IMR-90 (cell line): Measurements from ENCODE around the gene SNRPD2. TPM values are rescaled to one million over a fixed set of nuclear protein-coding genes. Genes with fewer than 3 reads are reported as not detected.

ENCODE experiments used
- ATAC-seq: fragments of 200-7000 bp; cut with Tn5 transposase; 2 replicates; pipeline ENCODE4 v1.9.1; 2020; ENCODE audit warnings: low read depth, mild to moderate bottlenecking, moderate library complexity
- BruUV-seq: library from RNA; stranded (reverse); fragments of 400-500 nt; replicated peaks from 2 replicates; lab custom pipeline; 2021; lab: Mats Ljungman, UMichigan
- CTCF ChIA-PET: fragments of 300-600 bp; formaldehyde crosslinking; extraction: SDS; loops from one replicate; lab custom pipeline; 2021; ENCODE audit warnings: antibody characterized with exemption; lab: Yijun Ruan, JAX
- POLR2A ChIA-PET: fragments of 300-600 bp; sonication (Branson Sonifier 250); formaldehyde crosslinking; loops from one replicate; lab custom pipeline; 2022; ENCODE audit warnings: antibody characterized with exemption; ENCODE audit not compliant: unreplicated experiment; lab: Charles Lee
- DNase-seq: peaks from one replicate; pipeline ENCODE4 v3.0.0; 2013
- H2AFZ ChIP-seq: replicated peaks from 2 replicates; pipeline ENCODE3; 2013; ENCODE audit warnings: low read length, mild to moderate bottlenecking; ENCODE audit not compliant: poor library complexity
- H2AK5ac ChIP-seq: 2 replicates; pipeline ENCODE4 v1.6.1; 2013; ENCODE audit warnings: low read depth, low read length, inconsistent platforms
- H2AK9ac ChIP-seq: replicated peaks from 2 replicates; pipeline ENCODE3; 2013; ENCODE audit warnings: mild to moderate bottlenecking, low read depth, low read length, moderate library complexity; ENCODE audit not compliant: poor library complexity
- H2BK120ac ChIP-seq: 2 replicates; pipeline ENCODE4 v1.6.1; 2013; ENCODE audit warnings: low read depth, low read length, inconsistent platforms
- H2BK15ac ChIP-seq: 3 replicates; pipeline ENCODE4 v1.6.1; 2013; ENCODE audit warnings: low read depth, low read length, inconsistent platforms
- H2BK20ac ChIP-seq: 2 replicates; pipeline ENCODE4 v1.6.1; 2013; ENCODE audit warnings: low read depth, mild to moderate bottlenecking, inconsistent platforms, low read length, moderate library complexity
- H2BK5ac ChIP-seq: 2 replicates; pipeline ENCODE4 v1.6.1; 2013; ENCODE audit warnings: mild to moderate bottlenecking, low read depth, low read length, inconsistent platforms; ENCODE audit not compliant: poor library complexity, severe bottlenecking
- H3K14ac ChIP-seq: replicated peaks from 2 replicates; pipeline ENCODE4 v1.6.1; 2013; ENCODE audit warnings: low read depth, low read length, inconsistent platforms
- H3K18ac ChIP-seq: 2 replicates; pipeline ENCODE4 v1.6.1; 2013; ENCODE audit warnings: low read depth, low read length, control low read depth
- H3K23ac ChIP-seq: 2 replicates; pipeline ENCODE4 v1.6.1; 2013; ENCODE audit warnings: low read depth, low read length, inconsistent platforms
- H3K27ac ChIP-seq: 2 replicates; pipeline ENCODE4 v1.5.1; 2013; ENCODE audit warnings: mild to moderate bottlenecking, control low read depth, low read length; ENCODE audit not compliant: insufficient read depth
- H3K27me3 ChIP-seq: 2 replicates; pipeline ENCODE4 v1.6.1; 2013; ENCODE audit warnings: low read length; ENCODE audit not compliant: control insufficient read depth, insufficient read depth
- H3K36me3 ChIP-seq: 2 replicates; pipeline ENCODE4 v1.6.1; 2013; ENCODE audit warnings: low read length, mixed read lengths; ENCODE audit not compliant: control insufficient read depth, insufficient read depth
- H3K4ac ChIP-seq: 2 replicates; pipeline ENCODE4 v1.6.1; 2013; ENCODE audit warnings: low read depth, low read length, inconsistent platforms
- H3K4me1 ChIP-seq: 2 replicates; pipeline ENCODE4 v1.6.1; 2013; ENCODE audit warnings: low read length, mixed read lengths; ENCODE audit not compliant: control insufficient read depth, insufficient read depth
- H3K4me2 ChIP-seq: 2 replicates; pipeline ENCODE4 v1.6.1; 2013; ENCODE audit warnings: low read depth, mild to moderate bottlenecking, control low read depth, low read length, moderate library complexity
- H3K4me3 ChIP-seq: 2 replicates; pipeline ENCODE4 v1.5.1; 2013; ENCODE audit warnings: low read depth, mild to moderate bottlenecking, control low read depth, low read length, moderate library complexity; ENCODE audit not compliant: insufficient read depth
- H3K56ac ChIP-seq: 2 replicates; pipeline ENCODE4 v1.6.1; 2013; ENCODE audit warnings: low read length, inconsistent platforms; ENCODE audit not compliant: insufficient read depth; ENCODE audit errors: extremely low read depth
- H3K79me1 ChIP-seq, 2 experiments: 2 replicates each; pipeline ENCODE4 v1.6.1; 2013; ENCODE audit warnings: low read length in 2 of 2, inconsistent platforms in 1 of 2, low read depth in 1 of 2
- H3K9ac ChIP-seq: 2 replicates; pipeline ENCODE4 v1.6.1; 2013; ENCODE audit warnings: low read depth, low read length, control low read depth
- H3K9me1 ChIP-seq: 2 replicates; pipeline ENCODE4 v1.6.1; 2013; ENCODE audit warnings: low read length, inconsistent platforms; ENCODE audit not compliant: insufficient read depth
- H3K9me3 ChIP-seq: 2 replicates; pipeline ENCODE4 v1.6.1; 2013; ENCODE audit warnings: low read length; ENCODE audit not compliant: control insufficient read depth, insufficient read depth
- H4K20me1 ChIP-seq: 2 replicates; pipeline ENCODE4 v1.6.1; 2013; ENCODE audit warnings: low read length, inconsistent platforms; ENCODE audit not compliant: insufficient read depth
- H4K5ac ChIP-seq: 2 replicates; pipeline ENCODE4 v1.6.1; 2013; ENCODE audit warnings: mild to moderate bottlenecking, low read depth, low read length, control low read depth
- H4K8ac ChIP-seq, 2 experiments: 2 replicates each; pipeline ENCODE4 v1.6.1; 2013; ENCODE audit warnings: low read depth in 2 of 2, low read length in 2 of 2, control low read depth in 1 of 2, inconsistent platforms in 1 of 2
- H4K91ac ChIP-seq: 2 replicates; pipeline ENCODE4 v1.6.1; 2013; ENCODE audit warnings: low read depth, low read length, inconsistent platforms; ENCODE audit not compliant: insufficient read depth
- BHLHE40 ChIP-seq: fragments of 150-350 bp; IDR thresholded peaks from 2 replicates; pipeline ENCODE4 v1.6.1; 2016; ENCODE audit warnings: mild to moderate bottlenecking, low read depth, low read length
- NFE2L2 ChIP-seq: fragments of 150-350 bp; IDR thresholded peaks from 2 replicates; pipeline ENCODE4 v1.6.1; 2016; ENCODE audit warnings: low read depth, mild to moderate bottlenecking, low read length
- POLR2A ChIP-seq: IDR thresholded peaks from 2 replicates; pipeline ENCODE4 v1.6.1; 2012; ENCODE audit warnings: mild to moderate bottlenecking, low read depth, low read length
- RFX5 ChIP-seq: IDR thresholded peaks from 2 replicates; pipeline ENCODE4 v1.8.0; 2012; ENCODE audit warnings: low read depth, mild to moderate bottlenecking, low read length, moderate library complexity
- WGBS, 2 experiments: methylation state at CpG; one replicate each; pipeline versions ENCODE4 v1.1.5 to v1.1.7; 2013; ENCODE audit warnings: missing lambda C conversion rate in 2 of 2; ENCODE audit not compliant: insufficient read length in 1 of 2; ENCODE audit errors: extremely low coverage in 2 of 2; 5-methylcytosine and 5-hydroxymethylcytosine counted together
- dilution Hi-C: fragments of 300-500 bp; cut with HindIII; formaldehyde crosslinking; loops from one replicate; pipeline ENCODE4 v1.14.3; 2018; ENCODE audit warnings: low sequenced_read_pairs; ENCODE audit not compliant: unreplicated experiment
- in situ Hi-C: fragments of 300-500 bp; cut with MboI; formaldehyde crosslinking; loops from 3 replicates; pipeline ENCODE4 v1.14.3; 2019; ENCODE audit warnings: low sequenced_read_pairs, inconsistent platforms, mixed read lengths
- intact Hi-C: fragments of 100-400 bp; cut with micrococcal nuclease; formaldehyde crosslinking; loops from 2 replicates; pipeline ENCODE4 v1.10.0; 2022
- polyA plus RNA-seq, 3 experiments: library from polyadenylated mRNA; depleted of rRNA; stranded (reverse); fragments of >200 nt; gene quantifications; 2 replicates each; pipeline ENCODE4 v1.2.3, GENCODE V29; 2012; ENCODE audit warnings: low replicate concordance in 1 of 3
- total RNA-seq: library from RNA; depleted of rRNA; stranded (reverse); fragments of >200 nt; gene quantifications from 2 replicates; pipeline ENCODE4 v1.2.3, GENCODE V29; 2012

Gene SNRPD2
- total and polyA plus RNA-seq, 2 of the 4 experiments (the other 2 are of a cell fraction): 587 to 877 TPM

DNA sequence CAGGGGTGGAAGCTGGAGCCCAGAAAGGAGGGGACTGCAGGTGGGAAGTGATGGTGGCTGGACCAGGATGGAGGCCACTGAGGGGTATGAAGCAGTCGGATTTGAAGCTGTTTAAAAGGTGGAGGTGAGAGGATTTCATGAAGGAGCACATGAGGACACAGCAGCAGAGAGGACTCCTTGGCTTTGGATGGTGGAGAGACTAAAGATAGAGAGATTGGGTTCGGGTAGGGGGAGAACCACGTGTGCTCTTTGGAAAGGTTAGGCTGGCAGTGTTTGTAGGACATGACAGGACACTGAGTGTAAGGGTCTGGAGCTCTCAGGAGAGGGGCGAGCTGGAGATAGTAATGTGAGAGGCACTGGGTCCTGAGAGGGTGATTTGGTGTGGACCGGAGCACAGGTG, 8.8 kb downstream of the SNRPD2 start:
- CTCF ChIA-PET: no interaction called here
- intact Hi-C loops: no loop called here
- Histone ChIP-seq H3K27me3 (no peaks in the 10 kb centered on the region; the same call in 1 of the 2 replicates), H3K9me3 (no peaks in the 10 kb centered on the region), H4K20me1 (peaks cover 6% of the 10 kb centered on the region; the same call in 1 of the 2 replicates), H2AK9ac (peak overlapping the region; percentile 16), H3K4ac (no peak overlapping the region), H4K8ac (no peak overlapping the region), H3K56ac (no peak overlapping the region), H3K79me1 (peaks cover 0 to 12% of the 10 kb centered on the region in 2 experiments; a peak in 1 of 4 replicates), H3K9ac (no peak overlapping the region), H2AK5ac (no peak overlapping the region; the same call in 1 of the 2 replicates), H3K36me3 (peaks cover 30% of the 10 kb centered on the region), H4K91ac (no peak overlapping the region), H2BK15ac (no peak overlapping the region), H3K27ac (no peak overlapping the region), H4K5ac (no peak overlapping the region), H2BK5ac (no peak overlapping the region), H3K4me1 (no peaks in the 10 kb centered on the region), H3K4me3 (no peak overlapping the region), H3K14ac (no peak overlapping the region), H2BK20ac (no peak overlapping the region), H3K9me1 (no peaks in the 10 kb centered on the region), H3K23ac (no peak overlapping the region), H2AFZ (no peak overlapping the region), H3K18ac (no peak overlapping the region), H3K4me2 (no peak overlapping the region), H2BK120ac (no peak overlapping the region)
- POLR2A ChIA-PET: no interaction called here
- in situ Hi-C loops: no loop called here
- TF ChIP-seq BHLHE40 (no peak), POLR2A (no peak), NFE2L2 (no peak), RFX5 (no peak)
- no TSS peak for BruUV-seq
- WGBS, 2 experiments: 76% methylated on average over 3 of the region's 5 CpGs; no CpG with 5 or more reads in 1 of the 2 experiments
- no peak for DNase-seq
- ATAC-seq: no peak
- dilution Hi-C loops: no loop called here
